Mammary epithelial cell (primary cell): ENCODE results near the gene KIF6.

Experiments
- CTCF ChIP-seq, 2 donors: IDR thresholded peaks in 1 of 2; conservative IDR thresholded peaks in 1 of 2; 2 replicates each; pipeline ENCODE4 v1.5.1; 2011 to 2012; ENCODE audit warnings: inconsistent platforms in 2 of 2, low read length in 2 of 2, mild to moderate bottlenecking in 2 of 2, control low read depth in 1 of 2, low read depth in 1 of 2; ENCODE audit not compliant: insufficient read depth in 1 of 2; ENCODE audit errors: extremely low read depth in 1 of 2
- EZH2 ChIP-seq: IDR thresholded peaks from 2 replicates; pipeline ENCODE4 v1.6.1; 2012; ENCODE audit warnings: low read length, inconsistent platforms, borderline replicate concordance

GRCh38 chr6:39681674-39682121 lies 43.5 kb downstream of the KIF6 start:
- TF ChIP-seq CTCF (conservative IDR thresholded peaks at IDR 0.05 in 1 of 2, IDR thresholded peaks at IDR 0.05 in 1 of 2; ENCODE audit: extremely low read depth in 1 of 2, insufficient read depth in 1 of 2, low read depth in 1 of 2, low read length in 2 of 2) = no peak
- no peak for TF ChIP-seq EZH2
